Measurements from ENCODE around the gene CX3CL1. TPM values are rescaled to one million over a fixed set of nuclear protein-coding genes. Genes with fewer than 3 reads are reported as not detected.
"Not testable (repeated sequence)": the region's sequence is repeated elsewhere in the genome, so short reads cannot be mapped to it uniquely, and the experiment has no call there.

Gene CX3CL1
- total RNA-seq, 6 donors from 2014 or later = 6.3 to 106 (median 31.7) TPM

GRCh38 chr16:57391708-57392107, 19.4 kb downstream of the CX3CL1 start:
- Histone ChIP-seq H3K27me3 (no peaks in the 10 kb centered on the region), H3K27ac (no peak overlapping the region), H3K9me3 (no peaks in the 10 kb centered on the region), H3K4me3 (no peak overlapping the region), H3K36me3 (no peaks in the 10 kb centered on the region), H3K4me1 (peaks cover 10 to 16% (median 12%) of the 10 kb centered on the region in 4 donors)
- 79 to 90% methylated on average over 5 of the region's 5 CpGs for WGBS, 2 donors
- DNase-seq (no peak), ATAC-seq (ENCODE audit: low FRiP score in 2 of 2) (no peak)
- no peak for TF ChIP-seq POLR2AphosphoS5 (IDR thresholded peaks at IDR 0.05)
- TF ChIP-seq POLR2A (IDR thresholded peaks at IDR 0.05) = no peak
- no peak for TF ChIP-seq EP300 (IDR thresholded peaks at IDR 0.05)
- TF ChIP-seq, protein P1, sequence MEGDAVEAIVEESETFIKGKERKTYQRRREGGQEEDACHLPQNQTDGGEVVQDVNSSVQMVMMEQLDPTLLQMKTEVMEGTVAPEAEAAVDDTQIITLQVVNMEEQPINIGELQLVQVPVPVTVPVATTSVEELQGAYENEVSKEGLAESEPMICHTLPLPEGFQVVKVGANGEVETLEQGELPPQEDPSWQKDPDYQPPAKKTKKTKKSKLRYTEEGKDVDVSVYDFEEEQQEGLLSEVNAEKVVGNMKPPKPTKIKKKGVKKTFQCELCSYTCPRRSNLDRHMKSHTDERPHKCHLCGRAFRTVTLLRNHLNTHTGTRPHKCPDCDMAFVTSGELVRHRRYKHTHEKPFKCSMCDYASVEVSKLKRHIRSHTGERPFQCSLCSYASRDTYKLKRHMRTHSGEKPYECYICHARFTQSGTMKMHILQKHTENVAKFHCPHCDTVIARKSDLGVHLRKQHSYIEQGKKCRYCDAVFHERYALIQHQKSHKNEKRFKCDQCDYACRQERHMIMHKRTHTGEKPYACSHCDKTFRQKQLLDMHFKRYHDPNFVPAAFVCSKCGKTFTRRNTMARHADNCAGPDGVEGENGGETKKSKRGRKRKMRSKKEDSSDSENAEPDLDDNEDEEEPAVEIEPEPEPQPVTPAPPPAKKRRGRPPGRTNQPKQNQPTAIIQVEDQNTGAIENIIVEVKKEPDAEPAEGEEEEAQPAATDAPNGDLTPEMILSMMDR (IDR thresholded peaks at IDR 0.05) = no peak

DNA sequence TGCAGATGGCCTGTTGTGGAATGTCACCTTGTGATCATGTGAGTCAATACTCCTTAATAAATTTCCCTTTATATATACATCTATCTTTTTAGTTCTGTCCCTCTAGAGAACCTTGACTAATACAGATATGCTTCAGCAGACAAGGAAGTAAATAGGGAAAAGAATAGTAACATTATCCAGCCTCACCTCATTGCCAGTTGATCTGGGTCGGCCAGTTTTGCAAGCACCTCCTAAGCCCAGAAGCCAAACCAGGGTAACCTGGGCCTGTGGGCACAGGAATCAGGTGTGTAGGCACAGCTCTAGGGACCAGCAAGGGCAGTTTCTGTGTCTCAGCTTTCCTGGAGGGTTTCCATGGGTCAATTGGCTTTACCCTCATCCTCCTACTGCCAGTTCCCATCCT, 20.4 kb downstream of the CX3CL1 start:
- Histone ChIP-seq H3K27me3 (no peaks in the 10 kb centered on the region), H3K27ac (no peak overlapping the region), H3K9me3 (no peaks in the 10 kb centered on the region), H3K4me3 (no peak overlapping the region), H3K36me3 (no peaks in the 10 kb centered on the region), H3K4me1 (peaks cover 10 to 16% (median 11%) of the 10 kb centered on the region in 4 donors)
- DNase-seq (no peak), ATAC-seq (ENCODE audit: low FRiP score in 2 of 2) (no peak)
- 40 to 78% methylated on average over 1 of the region's 1 CpG for WGBS, 2 donors
- TF ChIP-seq, protein P1 (IDR thresholded peaks at IDR 0.05) = no peak
- TF ChIP-seq POLR2AphosphoS5 (IDR thresholded peaks at IDR 0.05) (no peak), POLR2A (IDR thresholded peaks at IDR 0.05) (no peak), EP300 (IDR thresholded peaks at IDR 0.05) (no peak)

- DNase-seq (peak in 1 of 2 donors; percentile 38), ATAC-seq (ENCODE audit: low FRiP score in 2 of 2) (no peak)
- H3K27me3 ChIP-seq = no peaks in the 10 kb centered on the region
- peaks cover 8 to 11% (median 9%) of the 10 kb centered on the region in 4 donors for H3K4me1 ChIP-seq
- no peak overlapping the region for H3K27ac ChIP-seq
- no peaks in the 10 kb centered on the region for H3K9me3 ChIP-seq
- H3K36me3 ChIP-seq = no peaks in the 10 kb centered on the region
- TF ChIP-seq POLR2AphosphoS5 (IDR thresholded peaks at IDR 0.05) (peak in 1 of 2 donors; percentile 16), POLR2A (IDR thresholded peaks at IDR 0.05) (no peak), EP300 (IDR thresholded peaks at IDR 0.05) (no peak)
- no peak overlapping the region for H3K4me3 ChIP-seq
- WGBS, 2 donors = 51 to 59% methylated on average over 7 of the region's 7 CpGs
Measured at GRCh38 chr16:57394444-57394843, 22.2 kb downstream of the CX3CL1 start.

DNA sequence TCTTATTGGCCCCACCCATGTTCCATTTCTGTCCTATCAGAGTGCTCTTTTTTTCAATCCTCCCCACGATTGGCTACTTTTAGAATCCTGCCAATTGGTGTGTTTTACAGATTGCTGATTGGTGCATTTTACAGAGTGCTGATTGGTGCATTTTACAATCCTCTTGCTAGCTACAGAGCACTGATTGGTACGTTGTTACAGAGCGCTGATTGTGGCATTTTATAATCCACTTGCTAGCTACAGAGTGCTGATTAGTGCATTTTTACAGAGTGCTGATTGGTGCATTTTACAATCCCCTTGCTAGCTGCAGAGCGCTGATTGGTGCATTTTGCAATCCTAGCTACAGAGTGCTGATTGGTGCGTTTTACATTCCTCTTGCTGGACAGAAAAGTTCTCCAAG, 22.7 kb downstream of the CX3CL1 start:
- TF ChIP-seq EP300 (IDR thresholded peaks at IDR 0.05) (no peak), POLR2AphosphoS5 (IDR thresholded peaks at IDR 0.05) (no peak), POLR2A (IDR thresholded peaks at IDR 0.05) (no peak)
- TF ChIP-seq, protein P1 (IDR thresholded peaks at IDR 0.05) = no peak
- WGBS, 2 donors = 91 to 94% methylated on average over 4 to 5 of the region's 5 CpGs

DNA sequence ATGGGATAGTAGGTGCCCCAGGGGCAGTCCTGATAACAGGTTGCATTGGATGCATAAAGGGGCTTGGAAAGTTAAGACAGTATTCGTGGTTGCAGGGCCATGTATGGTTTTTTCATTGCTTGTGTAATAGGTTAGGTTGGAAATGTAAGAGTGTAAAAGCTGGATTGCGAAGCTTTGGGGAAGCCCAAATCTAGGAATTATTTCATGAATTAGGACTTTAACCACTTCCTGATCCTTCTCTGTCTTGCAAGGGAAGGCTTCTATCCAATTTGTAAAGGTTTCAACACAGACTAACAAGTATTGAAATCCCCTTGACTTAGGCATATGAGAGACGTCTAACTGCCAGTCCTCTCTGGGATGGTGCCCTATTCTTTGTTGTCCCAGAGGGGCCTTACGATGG, 24.5 kb downstream of the CX3CL1 start:
- WGBS, 2 donors = 75 to 84% methylated on average over 4 of the region's 4 CpGs
- H3K27me3 ChIP-seq = no peaks in the 10 kb centered on the region
- DNase-seq (no peak), ATAC-seq (ENCODE audit: low FRiP score in 2 of 2) (no peak)
- no peaks in the 10 kb centered on the region for H3K9me3 ChIP-seq
- peaks cover 0 to 8% (median 2%) of the 10 kb centered on the region in 4 donors for H3K4me1 ChIP-seq
- TF ChIP-seq, protein P1 (IDR thresholded peaks at IDR 0.05) = no peak
- TF ChIP-seq POLR2AphosphoS5 (IDR thresholded peaks at IDR 0.05) (no peak), EP300 (IDR thresholded peaks at IDR 0.05) (no peak), POLR2A (IDR thresholded peaks at IDR 0.05) (no peak)
- no peaks in the 10 kb centered on the region for H3K36me3 ChIP-seq
- H3K4me3 ChIP-seq = no peak overlapping the region
- no peak overlapping the region for H3K27ac ChIP-seq

More for the DNA sequence above, 22.7 kb downstream of the CX3CL1 start:
- no peak for ATAC-seq (ENCODE audit: low FRiP score in 2 of 2)
- DNase-seq = no peak
- Histone ChIP-seq H3K4me3 (no peak overlapping the region), H3K27me3 (no peaks in the 10 kb centered on the region), H3K27ac (no peak overlapping the region), H3K36me3 (no peaks in the 10 kb centered on the region), H3K9me3 (no peaks in the 10 kb centered on the region), H3K4me1 (peaks cover 8 to 11% (median 9%) of the 10 kb centered on the region in 4 donors)

- ATAC-seq (ENCODE audit: low FRiP score in 2 of 2); H3K9me3 ChIP-seq; H3K4me1 ChIP-seq; H3K4me3 ChIP-seq; DNase-seq; H3K36me3 ChIP-seq; H3K27ac ChIP-seq; H3K27me3 ChIP-seq: not testable (repeated sequence)
- WGBS, 2 donors = 88 to 90% methylated on average over 4 of the region's 4 CpGs
Measured at GRCh38 chr16:57397493-57397892, 25.2 kb downstream of the CX3CL1 start.

All from upper lobe of left lung (tissue), 6 donors.